Measurements from ENCODE around the gene SCG3.
"Not testable (repeated sequence)": the region's sequence is repeated elsewhere in the genome, so short reads cannot be mapped to it uniquely, and the experiment has no call there.

The SCG3 gene

DNA sequence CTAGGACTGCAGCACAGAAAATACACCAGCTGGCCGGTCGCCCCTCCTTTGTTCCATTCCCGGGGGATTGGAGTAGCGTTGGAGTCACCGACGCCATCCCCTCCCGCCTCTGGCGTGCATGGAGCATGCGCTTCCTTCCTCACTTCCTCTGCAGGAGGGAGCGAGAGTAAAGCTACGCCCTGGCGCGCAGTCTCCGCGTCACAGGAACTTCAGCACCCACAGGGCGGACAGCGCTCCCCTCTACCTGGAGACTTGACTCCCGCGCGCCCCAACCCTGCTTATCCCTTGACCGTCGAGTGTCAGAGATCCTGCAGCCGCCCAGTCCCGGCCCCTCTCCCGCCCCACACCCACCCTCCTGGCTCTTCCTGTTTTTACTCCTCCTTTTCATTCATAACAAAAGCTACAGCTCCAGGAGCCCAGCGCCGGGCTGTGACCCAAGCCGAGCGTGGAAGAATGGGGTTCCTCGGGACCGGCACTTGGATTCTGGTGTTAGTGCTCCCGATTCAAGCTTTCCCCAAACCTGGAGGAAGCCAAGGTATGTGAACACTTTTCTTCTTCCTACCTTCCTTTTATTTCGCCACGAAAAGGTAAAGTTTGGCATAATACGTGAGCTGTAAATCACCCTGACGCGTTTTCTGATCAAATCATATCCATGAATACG, at the start of gene SCG3:
TSS of gene SCG3 (plus strand) at position 201 of the 661 bp plus-strand sequence. CDS start at position 454, 253 bp downstream.
- peak; percentile 71 for DNase-seq (ENCODE audit: low read depth)

- DNase-seq (ENCODE audit: low read depth): no peak
These were observed 46.6 kb upstream of the SCG3 start for GRCh38 chr15:51634591-51635198.

DNA sequence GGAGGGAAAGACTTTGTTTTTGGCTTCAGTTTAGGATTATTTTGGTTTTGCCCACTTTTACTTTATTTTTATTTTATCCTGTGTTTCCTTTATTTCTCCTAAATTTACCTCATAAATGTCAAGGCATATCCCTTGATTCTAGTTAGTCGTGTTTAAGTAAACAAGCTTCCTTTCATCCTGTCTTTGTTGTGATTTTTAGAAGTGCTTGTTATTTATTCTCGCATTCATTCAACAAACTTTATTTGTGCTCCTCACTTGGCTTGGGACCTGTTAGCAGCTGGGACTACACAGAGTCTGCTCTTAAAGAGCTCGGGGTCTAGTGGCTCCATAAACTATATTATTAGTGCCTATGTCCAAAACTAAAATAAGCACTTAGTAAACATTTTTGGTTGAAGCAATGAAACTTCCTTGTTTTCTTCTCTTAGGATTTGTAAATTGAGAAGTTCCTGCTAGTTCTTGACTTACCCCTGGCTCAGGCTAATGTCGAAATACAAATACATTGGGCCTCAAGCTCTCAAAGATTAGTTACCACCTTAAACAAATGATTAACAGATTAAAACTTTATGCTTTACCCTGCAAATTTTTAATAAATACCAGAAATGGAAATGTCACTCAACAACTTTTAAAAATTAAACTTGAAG, 39.7 kb upstream of the SCG3 start:
- no peak for DNase-seq (ENCODE audit: low read depth)

GRCh38 chr15:51642696-51643095, 38.6 kb upstream of the SCG3 start:
- no peak for DNase-seq (ENCODE audit: low read depth)

DNA sequence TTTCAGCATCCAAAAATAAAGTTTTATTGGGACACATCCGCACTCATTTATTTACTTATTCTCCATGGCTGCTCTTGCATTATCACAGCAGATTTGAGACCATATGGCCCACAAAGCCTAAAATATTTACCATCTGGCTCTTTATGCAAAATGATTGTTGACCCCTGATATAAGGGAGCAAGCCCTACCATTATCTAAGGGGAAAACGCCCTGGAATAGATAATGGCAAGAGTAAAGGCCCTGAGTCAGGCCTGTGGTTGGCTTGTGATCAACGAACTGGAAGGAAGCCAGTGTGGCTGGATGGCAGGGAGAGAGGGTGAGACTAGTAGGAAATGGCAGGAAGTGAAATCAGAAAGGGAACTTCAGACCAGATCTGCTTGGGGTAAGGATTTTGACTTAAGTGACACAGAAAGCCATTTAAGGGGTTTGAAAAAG, 34.2 kb upstream of the SCG3 start:
- peak; percentile 57 for DNase-seq (ENCODE audit: low read depth)

DNA sequence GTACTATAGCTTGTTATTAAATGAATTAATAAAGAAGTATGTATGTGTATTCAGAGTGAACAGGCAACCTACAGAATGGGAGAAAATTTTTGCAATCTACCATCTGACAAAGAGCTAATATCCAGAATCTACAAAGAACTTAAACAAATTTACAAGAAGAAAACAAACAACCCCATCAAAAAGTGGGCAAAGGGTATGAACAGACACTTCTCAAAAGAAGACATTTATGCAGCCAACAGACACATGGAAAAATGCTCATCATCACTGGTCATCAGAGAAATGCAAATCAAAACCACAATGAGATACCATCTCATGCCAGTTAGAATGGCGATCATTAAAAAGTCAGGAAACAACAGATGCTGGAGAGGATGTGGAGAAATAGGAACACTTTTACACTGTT, 33.2 kb upstream of the SCG3 start:
- not testable (repeated sequence) for DNase-seq (ENCODE audit: low read depth)

- DNase-seq (ENCODE audit: low read depth): not testable (repeated sequence)
These were observed 32.7 kb upstream of the SCG3 start for GRCh38 chr15:51648643-51649042.

DNA sequence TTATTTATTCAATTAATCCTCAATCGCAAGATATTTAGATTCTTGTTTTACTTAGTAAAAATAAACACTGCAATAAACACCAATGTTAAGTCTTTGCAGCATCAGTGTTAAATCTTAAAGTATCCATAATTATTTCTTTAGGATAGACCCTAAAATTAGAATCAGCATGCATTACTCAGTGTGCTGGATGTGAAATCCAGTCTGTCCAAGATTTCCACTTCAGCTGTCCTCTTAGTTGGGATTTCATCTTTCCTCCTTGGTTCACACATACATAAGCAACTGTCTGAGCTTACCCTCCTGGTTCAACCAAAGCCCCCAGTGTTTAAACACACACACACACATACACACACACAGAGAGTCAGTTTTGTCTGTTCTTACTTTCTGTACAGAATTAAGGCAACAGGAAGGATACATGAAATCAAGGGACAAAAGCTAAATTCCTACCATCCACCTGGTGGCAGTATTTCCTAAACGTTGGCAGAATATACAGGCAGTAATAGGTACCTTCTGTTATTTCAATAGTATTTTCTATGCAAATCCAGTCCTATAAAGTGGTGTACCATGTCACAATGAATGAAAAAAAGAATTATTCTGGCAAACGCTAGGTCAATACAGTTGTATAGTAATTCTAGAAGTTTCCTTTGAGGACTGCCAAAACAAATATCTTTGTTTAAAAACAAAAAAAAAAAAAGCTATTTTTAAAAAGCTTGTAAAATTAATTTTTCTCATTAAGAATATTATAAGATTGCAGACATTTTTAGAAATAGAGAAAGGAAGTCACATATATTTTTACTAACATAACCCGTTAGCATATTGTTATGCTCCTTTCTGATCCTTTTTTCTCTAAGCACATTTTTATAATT, 31.4 kb upstream of the SCG3 start:
- peak; percentile 78 for DNase-seq (ENCODE audit: low read depth)

DNA sequence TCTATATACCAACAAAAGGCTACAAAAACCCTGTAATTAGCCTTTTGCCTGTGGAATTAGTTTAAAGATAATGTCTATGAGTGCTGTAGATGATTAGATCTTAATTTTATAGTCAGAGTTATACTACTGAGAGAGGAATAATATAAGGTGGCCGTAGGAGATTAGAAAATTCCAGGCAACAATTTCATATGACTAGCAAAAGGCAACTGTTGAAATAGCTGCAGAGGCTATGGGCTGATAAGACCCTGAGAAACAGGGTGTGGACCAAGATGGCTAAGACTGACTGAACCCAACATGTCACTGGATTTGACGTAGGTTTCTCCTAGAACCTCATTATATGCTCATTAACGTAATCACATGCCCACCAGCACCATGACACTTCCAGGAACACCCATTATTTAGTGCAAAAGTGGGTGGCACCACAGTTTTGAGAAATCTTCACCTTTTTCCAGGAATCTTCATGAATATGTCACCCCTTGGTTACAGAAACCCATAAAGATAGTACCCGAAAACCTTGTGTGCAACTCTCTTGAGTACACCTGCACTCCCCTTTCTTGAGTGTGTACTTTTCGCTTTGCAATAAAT, 29.1 kb upstream of the SCG3 start:
- no peak for DNase-seq (ENCODE audit: low read depth)

GRCh38 chr15:51655401-51656057, 25.8 kb upstream of the SCG3 start:
- not testable (repeated sequence) for DNase-seq (ENCODE audit: low read depth)

GRCh38 chr15:51658664-51659063, 22.6 kb upstream of the SCG3 start:
- no peak for DNase-seq (ENCODE audit: low read depth)

DNA sequence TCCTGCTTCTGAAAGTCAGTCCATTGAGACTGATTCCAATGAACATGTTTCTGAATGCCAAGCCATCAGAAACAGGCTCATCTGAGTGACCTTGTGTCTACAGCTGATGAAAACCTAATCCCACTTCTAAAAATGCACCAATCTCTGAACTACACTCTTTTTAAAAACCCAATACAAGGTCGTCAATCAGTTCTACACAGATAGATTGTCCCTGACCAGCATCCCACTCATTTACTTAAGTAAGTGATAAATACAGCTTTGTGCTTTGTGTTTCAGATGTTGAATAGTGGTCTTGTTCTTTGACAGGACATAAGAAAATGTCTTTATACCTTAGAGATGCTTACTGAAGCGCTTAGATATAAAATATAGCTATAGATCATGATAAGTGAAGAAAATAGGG, 20.2 kb upstream of the SCG3 start:
- DNase-seq (ENCODE audit: low read depth): no peak

DNA sequence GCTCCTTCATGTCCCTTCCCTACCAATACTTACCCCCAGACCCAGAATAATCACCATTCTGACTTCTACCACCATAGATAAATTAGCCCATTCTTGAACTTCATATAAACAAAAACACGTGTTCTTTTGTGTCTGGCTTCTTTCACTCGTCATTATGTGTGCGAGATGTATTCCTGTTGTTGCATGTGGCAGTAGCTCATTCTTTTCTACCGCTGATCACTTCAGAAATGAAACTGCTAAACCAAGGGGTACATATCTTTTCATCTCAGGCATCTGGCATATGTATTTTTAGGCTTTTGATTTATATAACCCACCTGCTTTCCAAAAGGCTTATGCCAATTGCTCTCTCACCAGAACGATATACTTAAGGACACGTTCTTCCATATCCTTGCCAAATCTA, 13.8 kb upstream of the SCG3 start:
- DNase-seq (ENCODE audit: low read depth): no peak

GRCh38 chr15:51668446-51668845, 12.9 kb upstream of the SCG3 start:
- no peak for DNase-seq (ENCODE audit: low read depth)

DNA sequence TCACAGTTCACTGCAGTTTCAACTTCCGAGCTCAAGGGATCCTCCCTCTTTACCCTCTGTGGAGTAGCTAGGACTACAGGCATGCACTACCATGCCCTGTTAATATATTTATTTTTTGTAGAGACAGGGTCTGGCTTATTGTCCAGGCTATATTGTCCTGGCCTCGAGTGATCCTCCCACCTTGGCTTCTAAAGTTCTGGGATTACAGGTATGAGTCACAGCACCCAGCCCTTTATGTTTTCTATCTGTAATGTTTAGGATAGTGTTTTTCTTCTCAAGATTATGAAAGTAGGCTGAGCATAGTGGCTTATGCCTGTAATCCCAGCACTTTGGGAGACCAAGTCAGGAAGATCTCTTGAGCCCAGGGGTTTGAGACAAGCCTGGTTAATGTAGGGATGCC, 11.9 kb upstream of the SCG3 start:
- DNase-seq (ENCODE audit: low read depth): no peak

GRCh38 chr15:51672155-51672687, 9.1 kb upstream of the SCG3 start:
- DNase-seq (ENCODE audit: low read depth): no peak

DNA sequence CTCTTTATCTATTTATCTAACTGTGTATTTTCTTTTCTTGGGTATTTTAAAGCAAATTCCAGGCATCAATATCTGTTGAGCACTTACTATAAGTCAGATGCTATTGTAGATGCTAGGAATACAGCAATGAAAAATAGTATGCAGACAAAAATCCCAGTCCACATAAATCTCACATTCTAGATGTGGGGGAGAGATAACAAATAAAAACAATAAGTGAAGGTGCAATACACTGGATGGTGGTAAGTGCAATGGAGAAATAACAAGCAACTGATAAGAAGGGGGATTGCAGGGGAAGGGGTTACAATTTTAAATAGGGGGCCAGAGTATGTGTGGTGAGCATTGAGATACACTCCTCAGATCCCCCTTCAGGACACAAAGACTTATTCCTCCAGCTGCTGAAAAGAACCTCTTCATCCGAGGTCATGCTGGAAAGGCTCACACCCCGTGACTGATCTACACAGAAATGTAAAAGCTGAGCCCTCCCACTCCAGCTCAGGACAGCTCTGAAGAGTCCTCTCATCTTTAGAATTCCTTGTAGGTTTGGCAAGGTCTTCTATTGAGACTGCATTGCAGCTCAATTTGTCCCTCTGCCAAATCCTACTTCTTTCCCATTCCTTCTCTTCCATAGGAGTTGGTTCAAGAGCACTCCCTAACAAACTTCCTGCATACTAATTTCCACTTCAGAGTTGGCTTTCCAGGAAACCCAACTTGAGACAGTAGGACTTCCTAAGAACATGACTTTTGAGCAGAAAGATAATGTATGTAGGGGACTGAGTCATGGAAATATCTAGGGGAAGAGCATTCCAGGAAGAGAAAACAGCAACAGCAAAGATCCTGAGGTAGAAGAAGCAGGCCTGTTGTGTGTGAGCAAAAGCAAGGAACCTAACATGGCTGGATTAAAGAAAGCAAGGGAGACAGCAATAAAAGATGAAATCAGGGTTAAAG, 8.1 kb upstream of the SCG3 start:
- no peak for DNase-seq (ENCODE audit: low read depth)

GRCh38 chr15:51675234-51675633, 6.1 kb upstream of the SCG3 start:
- DNase-seq (ENCODE audit: low read depth): no peak

DNA sequence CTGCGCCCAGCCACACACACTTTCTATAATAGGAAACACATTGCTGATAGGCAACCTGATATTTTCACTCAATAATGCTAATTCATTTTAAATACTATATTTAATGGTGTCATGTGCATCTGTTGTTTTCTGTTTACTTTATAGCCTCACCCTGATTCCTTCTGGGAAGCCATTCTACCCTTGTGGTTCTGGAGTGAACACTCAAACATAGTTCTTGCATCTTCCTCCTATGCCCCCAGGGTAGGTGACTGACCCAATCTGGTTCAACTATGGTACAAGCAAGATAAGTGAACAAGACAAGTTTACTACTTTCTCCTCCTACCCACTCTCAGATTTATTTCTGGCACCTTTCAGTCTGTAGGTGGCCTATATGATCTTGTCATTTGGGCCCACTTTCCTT, 4.3 kb upstream of the SCG3 start:
- no peak for DNase-seq (ENCODE audit: low read depth)

GRCh38 chr15:51677452-51677851, 3.9 kb upstream of the SCG3 start:
- DNase-seq (ENCODE audit: low read depth): no peak
